Prostate gland (tissue), 2 donors: ENCODE data around the gene PSMB8.

Source experiments
- POLR2A ChIP-seq: fragments of 450-650 bp; IDR thresholded peaks from one replicate; pipeline ENCODE4 v1.6.1; 2016; ENCODE audit warnings: antibody characterized with exemption, mild to moderate bottlenecking
- POLR2AphosphoS5 ChIP-seq: sonication (generic); formaldehyde crosslinking; IDR thresholded peaks from one replicate; pipeline ENCODE4 v1.6.1; 2017; ENCODE audit warnings: antibody characterized with exemption
- TF ChIP-seq, protein P1 (sequence below), 4 experiments: fragments of 200-600 bp in 2 of 4; fragments of 450-650 bp in 2 of 4; sonication (generic) in 2 of 4; IDR thresholded peaks; 1 replicate in 3 of 4; 2 replicates in 1 of 4; pipeline ENCODE4 v1.5.1; 2016 to 2019; ENCODE audit warnings: antibody characterized with exemption in 4 of 4, mild to moderate bottlenecking in 2 of 4, moderate library complexity in 2 of 4

DNA sequence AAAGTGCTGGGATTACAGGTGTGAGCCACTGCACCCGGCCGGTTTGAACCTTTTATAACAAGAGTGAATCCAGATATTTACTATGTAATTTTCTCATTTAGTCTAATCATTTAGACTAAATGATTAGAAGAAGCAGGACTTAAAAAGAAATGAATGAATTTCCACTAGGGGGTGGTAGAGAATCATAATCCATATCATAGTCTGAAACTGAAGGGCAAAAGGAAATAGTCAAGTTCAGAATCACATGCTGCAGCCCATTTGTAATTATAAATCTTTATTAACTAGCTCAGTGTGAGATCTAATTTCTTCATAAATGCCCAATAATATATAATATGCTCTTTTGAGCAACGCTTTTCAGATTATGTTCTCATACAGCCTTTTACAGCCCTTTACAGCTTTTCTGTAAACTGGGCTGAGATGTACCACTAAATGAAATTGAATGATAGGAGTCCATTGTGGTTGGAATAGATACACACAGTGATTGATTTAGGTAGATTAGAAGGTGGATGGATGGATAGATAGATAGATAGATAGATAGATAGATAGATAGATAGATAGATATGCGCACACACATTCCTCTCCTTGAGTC, 41.9 kb upstream of the PSMB8 start:
- TF ChIP-seq, protein P1, sequence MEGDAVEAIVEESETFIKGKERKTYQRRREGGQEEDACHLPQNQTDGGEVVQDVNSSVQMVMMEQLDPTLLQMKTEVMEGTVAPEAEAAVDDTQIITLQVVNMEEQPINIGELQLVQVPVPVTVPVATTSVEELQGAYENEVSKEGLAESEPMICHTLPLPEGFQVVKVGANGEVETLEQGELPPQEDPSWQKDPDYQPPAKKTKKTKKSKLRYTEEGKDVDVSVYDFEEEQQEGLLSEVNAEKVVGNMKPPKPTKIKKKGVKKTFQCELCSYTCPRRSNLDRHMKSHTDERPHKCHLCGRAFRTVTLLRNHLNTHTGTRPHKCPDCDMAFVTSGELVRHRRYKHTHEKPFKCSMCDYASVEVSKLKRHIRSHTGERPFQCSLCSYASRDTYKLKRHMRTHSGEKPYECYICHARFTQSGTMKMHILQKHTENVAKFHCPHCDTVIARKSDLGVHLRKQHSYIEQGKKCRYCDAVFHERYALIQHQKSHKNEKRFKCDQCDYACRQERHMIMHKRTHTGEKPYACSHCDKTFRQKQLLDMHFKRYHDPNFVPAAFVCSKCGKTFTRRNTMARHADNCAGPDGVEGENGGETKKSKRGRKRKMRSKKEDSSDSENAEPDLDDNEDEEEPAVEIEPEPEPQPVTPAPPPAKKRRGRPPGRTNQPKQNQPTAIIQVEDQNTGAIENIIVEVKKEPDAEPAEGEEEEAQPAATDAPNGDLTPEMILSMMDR (IDR thresholded peaks at IDR 0.05): peak; percentile 36 to 85 (median 76)
- TF ChIP-seq POLR2AphosphoS5: no peak
- no peak for TF ChIP-seq POLR2A
